C4-2B (cell line): ENCODE data around the gene LRRC4C.

Source experiments
- CTCF ChIP-seq: fragments of 450-650 bp; conservative IDR thresholded peaks from 2 replicates; pipeline ENCODE4 v1.5.1; 2017; ENCODE audit warnings: mild to moderate bottlenecking
- ZFX ChIP-seq: fragments of 450-650 bp; IDR thresholded peaks from 2 replicates; pipeline ENCODE4 v1.6.1; 2017

GRCh38 chr11:40185793-40186192 is 1273.7 kb downstream of the LRRC4C start:
- no peak for TF ChIP-seq CTCF
- no peak for TF ChIP-seq ZFX
